Measurements from ENCODE around the gene EXTL1. TPM values are rescaled to one million over a fixed set of nuclear protein-coding genes. Genes with fewer than 3 reads are reported as not detected.

Gene EXTL1
- total RNA-seq, 1 experiment from 2014 or later = not detected

DNA sequence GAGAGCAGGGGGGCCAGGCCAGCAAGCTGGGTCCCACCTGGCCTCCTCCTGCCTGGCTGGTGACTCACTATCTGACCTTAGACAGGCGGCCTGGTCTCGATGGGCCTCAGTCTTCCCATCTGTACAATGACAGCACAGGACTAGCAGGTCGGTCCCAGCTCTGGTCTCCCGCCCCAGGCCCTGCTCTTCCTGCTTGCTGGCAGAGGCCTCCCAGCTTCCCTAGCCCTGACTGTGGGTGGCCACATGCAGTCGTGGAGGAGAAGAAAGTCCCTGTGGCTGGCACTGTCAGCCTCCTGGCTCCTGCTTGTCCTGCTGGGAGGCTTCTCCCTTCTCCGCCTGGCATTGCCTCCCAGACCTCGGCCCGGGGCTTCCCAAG is 817 bp downstream of the EXTL1 start:
- DNase-seq (ENCODE audit: low spot score) = no peak

DNA sequence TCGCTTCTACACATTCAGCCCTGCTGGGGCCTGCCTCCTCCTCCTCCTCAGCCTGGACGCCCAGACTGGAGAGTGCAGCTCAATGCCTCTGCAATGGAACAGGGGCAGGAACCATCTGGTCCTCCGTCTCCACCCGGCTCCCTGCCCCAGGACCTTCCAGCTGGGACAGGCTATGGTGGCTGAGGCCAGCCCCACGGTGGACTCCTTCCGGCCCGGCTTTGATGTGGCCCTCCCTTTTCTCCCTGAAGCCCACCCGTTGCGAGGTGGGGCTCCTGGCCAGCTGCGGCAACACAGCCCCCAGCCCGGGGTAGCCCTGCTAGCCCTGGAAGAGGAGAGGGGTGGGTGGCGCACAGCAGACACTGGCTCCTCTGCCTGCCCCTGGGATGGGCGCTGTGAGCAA is 1.4 kb downstream of the EXTL1 start:
- no peak for DNase-seq (ENCODE audit: low spot score)

- no peak for DNase-seq (ENCODE audit: low spot score)
These were observed 2.3 kb downstream of the EXTL1 start for GRCh38 chr1:26023826-26024225.

GRCh38 chr1:26025060-26025459 is 3.5 kb downstream of the EXTL1 start:
- no peak for DNase-seq (ENCODE audit: low spot score)

- no peak for DNase-seq (ENCODE audit: low spot score)
These were observed 3.9 kb downstream of the EXTL1 start for GRCh38 chr1:26025517-26025916.

- DNase-seq (ENCODE audit: low spot score) = no peak
These were observed 6.3 kb downstream of the EXTL1 start for GRCh38 chr1:26027716-26028489.

DNA sequence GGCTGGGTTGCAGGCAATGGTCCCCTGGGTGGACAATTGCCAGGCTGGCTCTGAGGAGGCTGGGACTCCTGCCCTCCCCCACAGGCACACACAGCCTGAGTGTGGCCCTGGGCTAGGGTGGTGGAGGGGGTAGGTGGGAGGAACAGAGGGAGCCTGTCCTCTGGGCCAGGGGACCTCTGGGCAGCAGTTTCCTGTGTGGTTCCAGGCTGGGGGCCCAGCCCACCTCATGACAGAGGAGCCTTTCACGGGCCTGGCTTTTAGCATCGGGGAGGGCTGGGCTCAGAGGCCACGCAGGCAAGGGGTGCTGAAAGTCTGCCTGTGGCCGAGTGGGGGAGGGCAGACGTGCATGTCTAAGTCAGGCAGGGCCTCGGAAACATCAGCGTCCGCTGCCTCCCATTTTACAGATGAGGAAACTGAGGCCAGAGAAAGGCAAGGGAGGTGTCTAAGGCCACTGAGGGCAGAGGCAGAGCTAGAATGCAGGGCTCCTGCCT is 7.0 kb downstream of the EXTL1 start:
- DNase-seq (ENCODE audit: low spot score) = no peak

DNA sequence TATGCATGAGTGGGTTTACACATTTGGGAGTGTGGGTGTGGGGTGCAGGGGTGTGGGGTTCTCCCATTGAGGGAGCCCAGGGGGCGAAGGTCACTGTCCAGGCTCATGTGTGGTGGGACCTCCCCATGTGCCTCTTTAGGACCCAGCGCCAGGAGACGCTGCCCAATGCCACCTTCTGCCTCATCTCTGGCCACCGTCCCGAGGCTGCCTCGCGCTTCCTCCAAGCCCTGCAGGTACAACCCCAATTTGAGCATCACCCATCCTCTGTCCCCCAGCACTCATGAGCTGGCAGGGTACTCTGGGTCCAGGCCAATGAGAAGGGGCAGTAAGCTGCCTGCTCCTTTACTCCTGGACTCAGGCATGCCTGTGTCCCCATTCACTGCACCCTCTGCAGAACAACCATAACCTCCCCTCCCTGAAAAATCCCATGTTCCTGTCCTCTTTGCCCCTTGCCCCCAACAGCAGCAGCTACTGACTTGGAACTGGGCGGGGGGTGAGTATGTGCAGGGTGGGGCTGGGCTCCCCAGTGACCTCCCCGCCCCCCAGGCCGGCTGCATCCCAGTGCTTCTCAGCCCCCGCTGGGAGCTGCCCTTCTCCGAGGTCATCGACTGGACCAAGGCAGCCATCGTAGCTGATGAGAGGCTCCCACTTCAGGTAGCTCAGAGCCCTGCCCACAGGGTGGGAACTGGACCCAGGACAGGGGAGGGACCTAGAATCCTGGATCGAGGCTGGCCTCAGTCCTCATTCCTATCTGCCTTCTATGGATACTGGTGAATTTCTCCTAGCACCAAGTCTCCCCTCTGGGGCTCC is 7.7 kb downstream of the EXTL1 start:
- DNase-seq (ENCODE audit: low spot score) = no peak

GRCh38 chr1:26029864-26030481 is 8.4 kb downstream of the EXTL1 start:
- DNase-seq (ENCODE audit: low spot score) = no peak

GRCh38 chr1:26031196-26031595 is 9.6 kb downstream of the EXTL1 start:
- DNase-seq (ENCODE audit: low spot score) = no peak

- no peak for DNase-seq (ENCODE audit: low spot score)
These were observed 10.1 kb downstream of the EXTL1 start for GRCh38 chr1:26031611-26032220.

DNA sequence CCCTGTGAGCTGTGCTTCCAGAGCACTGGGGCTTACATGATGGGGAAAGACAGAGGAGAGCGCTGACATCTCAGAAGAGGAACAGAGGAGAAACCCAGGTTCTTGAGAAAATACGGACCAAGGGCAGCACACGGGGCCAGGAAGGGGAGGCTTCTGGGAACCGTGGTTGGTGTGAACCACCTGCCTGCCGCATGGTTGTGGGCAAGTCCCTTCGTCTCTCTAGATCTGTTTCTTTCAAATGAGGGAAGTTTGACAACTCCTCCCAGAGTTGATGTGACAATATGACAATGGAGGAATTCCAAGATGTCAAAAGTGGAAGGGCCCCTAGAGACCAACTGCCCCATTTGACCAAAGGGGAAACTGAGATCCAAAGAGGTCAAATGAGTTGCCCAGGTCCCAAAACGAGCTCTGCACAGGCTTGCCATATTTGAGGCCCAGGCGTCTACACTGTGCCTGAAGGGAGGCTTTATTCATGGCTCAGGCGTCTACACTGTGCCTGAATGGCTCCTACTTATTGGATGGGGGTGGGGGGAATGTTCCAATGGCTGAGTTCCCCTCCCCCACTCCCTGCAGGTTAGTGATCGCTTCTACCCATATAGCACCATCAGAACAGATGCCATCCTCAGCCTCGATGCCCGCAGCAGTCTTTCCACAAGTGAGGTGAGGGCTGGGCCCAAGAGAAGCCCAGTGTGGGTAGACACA is 11.2 kb downstream of the EXTL1 start:
- no peak for DNase-seq (ENCODE audit: low spot score)

GRCh38 chr1:26034504-26035202 is 13.1 kb downstream of the EXTL1 start:
- DNase-seq (ENCODE audit: low spot score) = no peak

DNA sequence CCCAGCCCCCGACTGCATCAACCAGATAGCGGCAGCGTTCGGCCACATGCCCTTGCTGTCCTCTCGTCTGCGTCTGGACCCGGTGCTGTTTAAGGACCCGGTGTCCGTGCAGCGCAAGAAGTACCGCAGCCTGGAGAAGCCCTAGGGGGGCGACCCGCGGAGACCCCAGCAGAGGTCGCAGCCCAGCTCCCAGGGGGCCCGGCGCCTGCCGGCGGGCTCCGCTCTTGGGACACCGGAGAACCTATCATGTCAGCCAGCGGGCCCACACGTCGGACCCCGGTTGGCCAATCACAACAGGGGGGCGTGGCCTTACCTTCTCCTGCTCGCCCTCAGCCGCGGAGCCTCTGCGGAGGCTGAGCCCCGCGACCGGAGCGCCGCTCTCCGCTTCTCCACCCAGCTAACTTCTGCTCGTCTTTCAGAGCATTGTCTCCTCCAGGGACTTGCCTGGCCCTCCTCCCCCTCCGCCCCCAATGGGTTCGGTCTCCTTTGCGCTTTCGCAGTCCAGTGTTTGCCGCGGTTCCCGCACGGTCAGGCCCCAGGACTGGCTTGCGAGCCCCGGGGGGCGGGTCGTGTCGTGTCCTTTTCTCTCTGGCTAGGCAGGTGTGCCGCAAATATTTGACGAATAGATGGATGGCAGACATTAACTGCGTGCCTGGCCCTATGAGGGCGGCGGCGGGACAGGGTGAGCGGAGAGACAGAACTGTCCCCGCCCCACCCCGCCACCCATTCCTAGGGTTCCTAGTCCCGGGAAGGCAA is 13.8 kb downstream of the EXTL1 start:
- DNase-seq (ENCODE audit: low spot score) = peak; percentile 91

DNA sequence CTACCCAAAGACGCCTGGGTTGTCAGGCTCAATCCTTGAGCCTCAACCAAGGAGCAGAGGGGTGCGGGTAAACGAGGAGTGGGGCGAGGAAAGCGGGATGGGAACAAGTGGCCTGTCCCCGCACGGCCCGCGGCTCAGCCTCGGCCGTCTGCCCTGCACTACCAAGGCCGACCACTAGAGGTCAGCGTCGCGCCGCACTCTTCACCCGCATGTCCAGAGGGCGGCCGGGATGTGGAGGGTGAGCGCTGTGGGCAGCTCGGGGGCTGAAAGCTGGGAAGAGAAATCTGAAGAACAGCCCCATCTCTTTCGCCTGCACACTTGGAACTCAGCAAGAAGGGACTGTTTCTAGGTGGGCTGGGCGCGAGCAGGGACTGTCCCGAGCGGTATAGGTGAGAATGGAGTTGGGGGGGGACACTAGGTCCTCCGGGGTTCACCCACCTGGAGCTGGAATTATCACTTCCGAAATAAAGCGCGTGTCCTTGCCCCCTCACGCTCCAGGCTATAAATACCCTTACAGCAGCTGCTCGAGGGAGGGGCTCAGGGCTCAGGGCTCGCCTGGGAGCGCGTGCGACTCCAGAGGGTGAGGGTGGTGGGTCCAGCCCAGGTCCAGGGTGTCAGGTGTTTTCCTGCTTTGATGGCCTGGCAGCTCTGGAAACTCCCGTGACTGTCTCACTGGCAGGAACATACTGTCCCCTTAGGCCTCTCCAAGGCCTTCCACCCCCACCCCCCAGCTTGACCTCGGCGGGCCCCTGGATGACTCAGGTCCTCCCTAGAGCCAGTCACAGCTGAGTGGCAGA is 14.6 kb downstream of the EXTL1 start:
- DNase-seq (ENCODE audit: low spot score) = peak; percentile 85

DNA sequence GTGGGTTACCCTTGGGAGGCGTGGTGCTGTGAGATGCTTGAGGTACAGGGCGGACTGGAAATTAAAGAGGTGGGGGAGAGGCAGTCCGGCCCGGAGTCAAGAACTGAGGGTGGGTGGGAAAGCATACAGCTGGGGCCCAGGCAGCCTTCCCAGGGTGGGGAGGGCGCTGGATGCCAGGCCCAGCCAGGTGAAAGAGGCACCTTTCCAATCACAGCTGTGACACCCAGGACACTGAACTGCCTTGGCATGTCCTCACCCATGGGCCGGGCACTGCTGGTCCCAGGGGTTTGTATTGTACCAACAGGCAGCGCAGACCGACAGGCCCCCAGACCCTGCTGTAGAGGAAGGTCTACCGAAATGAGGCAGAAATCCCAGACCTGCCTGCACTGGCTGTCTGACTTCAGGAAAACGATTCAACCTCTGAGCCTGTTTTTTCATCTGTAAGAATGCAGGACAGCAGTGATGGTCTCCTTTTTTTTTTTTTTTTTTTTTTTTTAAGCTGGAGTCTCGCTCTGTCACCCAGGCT is 15.2 kb downstream of the EXTL1 start:
- DNase-seq (ENCODE audit: low spot score) = no peak

- no peak for DNase-seq (ENCODE audit: low spot score)
These were observed 16.3 kb downstream of the EXTL1 start for GRCh38 chr1:26037904-26038303.

DNA sequence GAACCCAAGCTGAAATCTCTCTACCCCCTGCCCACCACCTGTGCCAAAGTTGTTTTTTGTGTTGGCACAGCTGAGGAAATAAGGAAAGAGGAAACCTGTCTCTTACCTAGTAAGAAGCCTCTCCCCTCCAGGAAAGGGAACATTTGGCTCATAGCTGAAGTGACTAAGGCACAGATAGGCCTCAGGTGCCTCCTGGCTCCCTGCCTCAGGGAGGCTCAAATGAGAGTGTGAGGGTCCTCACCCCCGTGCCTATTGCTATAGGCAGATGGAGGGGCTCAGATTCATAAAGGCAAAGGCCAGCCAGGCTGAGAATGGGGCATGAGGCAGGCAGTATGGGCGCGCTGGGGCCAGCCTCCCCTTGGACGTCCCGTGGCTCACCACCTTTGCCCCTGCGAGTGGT is 16.9 kb downstream of the EXTL1 start:
- no peak for DNase-seq (ENCODE audit: low spot score)

DNA sequence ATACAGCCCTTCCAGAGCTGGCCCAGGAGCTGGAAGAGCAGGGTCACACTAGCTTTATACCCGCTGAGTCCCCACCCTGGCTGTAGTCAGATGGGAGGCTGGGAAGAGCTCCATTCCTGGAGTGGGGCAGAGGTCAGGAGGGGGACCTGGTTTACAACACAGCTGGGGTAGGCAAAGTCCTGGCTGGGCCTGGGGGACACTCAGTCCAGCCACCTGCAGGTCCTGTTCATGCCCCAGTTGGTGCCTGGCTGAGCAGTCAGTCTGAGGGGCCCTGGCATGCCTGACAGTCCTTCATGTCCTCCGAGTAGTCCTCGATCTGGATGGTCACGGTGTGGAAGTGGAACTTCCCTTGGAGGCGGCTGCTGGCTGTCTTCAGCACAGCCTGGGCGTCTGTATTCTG is 17.3 kb downstream of the EXTL1 start:
- no peak for DNase-seq (ENCODE audit: low spot score)

Measured in HT-29 (cell line).